H54 (cell line): Measurements from ENCODE around the gene WDR49.

Source experiments
- DNase-seq: peaks from one replicate; pipeline ENCODE4 v3.0.0; 2011; ENCODE audit warnings: low spot score, mixed read lengths; ENCODE audit not compliant: insufficient read length
- FAIRE-seq: peaks from 3 replicates; lab custom pipeline; 2011; peaks lifted over from hg19 to GRCh38; lab: Jason Lieb, UNC
- POLR2A ChIP-seq: IDR thresholded peaks from 2 replicates; pipeline ENCODE4 v1.6.1; 2011; ENCODE audit warnings: low read depth, mild to moderate bottlenecking, low read length

Gene WDR49

DNA sequence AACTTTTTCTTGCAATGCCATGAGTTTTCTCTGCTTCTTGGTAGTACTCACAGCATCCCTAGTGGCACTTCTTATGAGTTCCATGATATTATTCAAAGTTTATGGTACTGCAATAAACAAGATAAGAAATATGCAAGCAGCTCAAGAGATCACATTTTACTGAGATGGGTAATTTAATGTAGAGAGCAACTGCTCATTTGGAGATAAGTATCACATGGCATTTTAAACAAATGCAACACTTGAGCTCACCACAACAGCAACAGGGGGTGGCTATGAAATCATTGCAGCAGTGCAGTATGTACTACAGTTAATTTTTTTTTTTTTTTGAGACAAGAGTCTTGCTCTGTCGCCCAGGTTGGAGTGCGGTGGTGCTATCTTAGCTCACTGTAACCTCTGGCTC lies 85.1 kb downstream of the WDR49 start:
- FAIRE-seq (no peak), DNase-seq (no peak)
- TF ChIP-seq POLR2A = no peak

DNA sequence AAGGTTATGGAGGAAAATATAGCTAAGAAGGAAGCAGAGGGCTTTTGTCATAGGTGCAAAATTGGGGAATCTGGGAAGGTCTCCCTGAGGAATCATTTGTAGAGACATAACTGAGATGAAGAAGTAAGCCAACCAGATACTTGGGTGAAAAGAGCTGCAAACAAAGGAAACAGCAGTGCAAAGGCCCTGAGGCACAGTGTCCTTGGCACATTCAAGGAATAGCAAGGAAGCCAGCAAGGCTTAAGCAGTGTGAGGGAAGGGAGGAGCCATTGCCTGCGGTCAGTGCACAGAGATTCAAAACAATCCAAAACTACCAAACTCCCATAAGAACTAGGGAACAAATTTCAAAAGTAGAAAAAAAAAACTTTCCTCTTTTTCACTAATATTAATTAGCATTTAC lies 88.3 kb downstream of the WDR49 start:
- DNase-seq (no peak), FAIRE-seq (no peak)
- TF ChIP-seq POLR2A = no peak

DNA sequence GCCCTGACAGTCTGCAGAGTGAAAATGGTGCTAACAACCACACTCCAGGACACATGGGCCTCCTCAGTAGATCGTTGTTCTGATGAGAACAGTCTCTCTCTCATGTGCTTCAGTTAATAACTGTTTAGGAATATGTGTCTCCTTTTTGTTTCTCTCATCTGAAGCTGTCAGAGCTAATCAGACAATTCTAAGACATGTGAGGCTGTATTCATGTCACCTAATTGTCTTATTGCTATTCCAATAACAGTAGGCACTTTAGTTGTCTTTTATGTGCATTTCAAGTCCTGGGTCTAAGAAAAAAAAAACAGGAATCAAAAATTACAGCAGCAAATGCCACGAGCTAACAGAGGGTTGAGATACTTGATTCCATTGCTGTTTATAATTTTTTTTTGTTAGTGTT lies 89.1 kb downstream of the WDR49 start:
- FAIRE-seq (no peak), DNase-seq (no peak)
- TF ChIP-seq POLR2A = no peak

DNA sequence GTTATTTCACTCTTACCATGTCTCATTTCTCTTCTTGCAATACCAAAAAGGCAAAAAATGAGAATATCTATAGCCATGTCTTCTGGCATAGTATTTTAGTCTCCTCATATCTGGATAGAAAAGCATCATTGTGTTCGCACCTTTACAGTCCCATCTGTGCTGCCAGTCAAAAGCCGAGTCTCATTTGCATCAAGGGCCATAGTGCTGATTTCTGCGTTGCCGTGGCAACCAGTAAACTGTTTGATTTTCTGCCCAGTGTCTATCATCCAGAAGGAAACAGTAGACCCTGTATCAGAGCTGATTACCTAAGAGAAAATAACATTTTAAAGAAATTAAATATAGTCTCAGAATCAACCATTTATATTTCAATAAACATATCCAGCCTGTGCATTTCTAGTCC lies 93.8 kb downstream of the WDR49 start:
- DNase-seq = no peak
- TF ChIP-seq POLR2A = no peak
- FAIRE-seq = no peak

DNA sequence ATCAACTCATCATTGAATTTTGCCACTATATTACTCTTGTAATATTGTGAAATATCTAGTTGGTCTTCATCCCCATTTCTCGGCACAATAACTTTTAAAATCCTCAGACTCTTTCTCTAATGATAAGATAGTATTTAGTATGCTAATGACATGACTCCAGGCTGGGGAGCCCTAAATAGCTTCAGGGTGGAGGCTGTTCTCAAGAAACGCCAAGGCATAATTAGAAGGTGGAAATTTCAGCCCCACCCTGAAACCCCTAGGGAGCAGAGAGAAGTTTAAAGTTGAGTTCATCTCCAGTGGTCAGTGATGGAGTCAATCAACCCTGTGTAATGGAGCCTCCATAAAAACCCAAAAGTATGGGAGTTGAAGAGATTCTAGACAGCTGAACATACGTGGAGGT lies 98.8 kb downstream of the WDR49 start:
- TF ChIP-seq POLR2A = no peak
- no peak for FAIRE-seq
- DNase-seq = no peak

GRCh38 chr3:167538081-167538480 lies 115.7 kb downstream of the WDR49 start:
- FAIRE-seq = no peak

GRCh38 chr3:167521006-167521355 lies 132.8 kb downstream of the WDR49 start:
- FAIRE-seq = no peak
- TF ChIP-seq POLR2A = no peak
- no peak for DNase-seq

More at GRCh38 chr3:167538081-167538480, 115.7 kb downstream of the WDR49 start:
- TF ChIP-seq POLR2A = no peak
- no peak for DNase-seq

DNA sequence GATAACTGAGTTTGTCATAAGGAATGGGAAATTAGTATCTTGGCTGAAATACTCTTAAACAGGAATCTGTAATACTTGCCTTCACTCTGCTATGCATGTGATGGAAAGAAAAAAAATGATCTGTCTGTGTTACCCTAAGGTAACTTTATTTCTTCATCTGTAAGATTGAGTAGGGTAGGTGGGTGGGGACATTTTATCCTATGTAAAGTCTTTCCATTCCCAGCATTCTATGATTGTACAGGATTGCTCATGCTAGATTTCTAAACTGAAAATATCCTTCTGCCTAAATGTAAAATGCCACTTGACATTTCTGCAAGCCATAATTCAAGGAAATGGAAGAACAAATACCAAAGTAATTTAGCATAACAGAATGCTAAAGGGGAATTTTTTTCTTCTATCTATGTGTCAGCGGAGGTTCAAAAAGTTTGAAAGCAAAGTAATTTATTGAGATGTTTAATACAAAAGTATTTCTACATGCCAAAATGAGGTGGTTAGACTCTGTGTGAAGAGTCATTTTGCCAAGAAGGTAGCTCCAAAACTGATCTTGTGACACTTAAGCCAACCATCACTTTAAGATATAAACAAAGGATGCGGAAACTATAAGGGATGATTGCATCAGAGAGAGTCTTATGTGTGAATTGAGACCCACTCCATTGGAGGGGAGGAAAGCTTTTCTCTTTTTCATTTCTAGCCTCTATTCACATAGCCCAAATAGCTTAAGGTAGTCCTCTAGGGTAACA lies 133.3 kb downstream of the WDR49 start:
- no peak for DNase-seq
- no peak for FAIRE-seq
- TF ChIP-seq POLR2A = no peak

GRCh38 chr3:167507954-167508353 lies 145.8 kb downstream of the WDR49 start:
- no peak for DNase-seq
- no peak for TF ChIP-seq POLR2A
- no peak for FAIRE-seq

GRCh38 chr3:167502401-167502800 lies 151.3 kb downstream of the WDR49 start:
- no peak for TF ChIP-seq POLR2A
- FAIRE-seq = no peak
- DNase-seq = no peak

- no peak for FAIRE-seq
- no peak for TF ChIP-seq POLR2A
- no peak for DNase-seq
Observed at GRCh38 chr3:167501941-167502340, 151.8 kb downstream of the WDR49 start.

DNA sequence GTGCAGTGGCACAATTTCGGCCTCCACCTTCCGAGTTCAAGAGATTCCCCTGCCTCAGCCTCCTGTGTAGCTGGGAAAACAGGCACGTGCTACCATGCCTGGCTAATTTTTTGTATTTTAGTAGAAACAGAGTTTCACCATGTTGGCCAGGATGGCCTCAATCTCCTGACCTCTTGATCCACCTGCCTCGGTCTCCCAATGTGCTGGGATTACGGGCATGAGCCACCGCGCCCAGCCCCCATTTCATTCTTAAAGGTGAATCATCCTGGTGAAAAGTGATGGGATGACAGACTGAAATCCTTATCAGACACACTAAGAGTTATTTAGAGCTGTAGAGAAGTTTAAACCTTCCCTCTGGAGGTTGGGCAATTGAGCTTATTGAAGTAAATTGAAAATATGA lies 155.8 kb downstream of the WDR49 start:
- DNase-seq = no peak
- FAIRE-seq = no peak
- TF ChIP-seq POLR2A = no peak

- FAIRE-seq (no peak), DNase-seq (peak; percentile 2)
- no peak for TF ChIP-seq POLR2A
Observed at GRCh38 chr3:167493244-167493643, 160.5 kb downstream of the WDR49 start.

GRCh38 chr3:167491621-167492020 lies 162.1 kb downstream of the WDR49 start:
- TF ChIP-seq POLR2A = no peak
- FAIRE-seq (no peak), DNase-seq (no peak)

DNA sequence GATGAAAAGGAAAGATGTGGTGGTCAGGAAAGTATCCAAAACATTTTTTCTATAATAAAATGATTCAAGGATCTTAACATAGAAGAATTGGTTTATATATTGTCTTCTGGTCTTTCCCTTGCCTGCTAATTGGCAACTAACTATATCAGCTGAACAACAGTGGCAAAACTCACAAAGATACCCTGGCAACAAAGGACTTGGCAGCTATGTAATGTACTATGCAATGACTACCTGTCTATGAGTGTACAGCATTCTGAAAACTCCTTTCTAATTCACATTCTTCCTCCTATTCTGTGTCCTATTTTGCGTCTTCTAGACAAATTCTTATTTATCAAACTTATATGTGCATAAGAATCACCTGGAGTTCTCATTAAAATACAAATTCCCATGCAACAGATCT lies 164.2 kb downstream of the WDR49 start:
- TF ChIP-seq POLR2A = no peak
- DNase-seq = no peak
- FAIRE-seq = no peak
